Neural cell (in vitro differentiated cells): Measurements from ENCODE around the gene MRPS18A.

Experiments
- EP300 ChIP-seq: fragments of 450-650 bp; conservative IDR thresholded peaks from 2 replicates; pipeline ENCODE4 v1.6.1; 2014; ENCODE audit warnings: antibody characterized with exemption, mild to moderate bottlenecking, moderate library complexity; ENCODE audit not compliant: poor library complexity, severe bottlenecking
- EZH2 ChIP-seq: fragments of 200-600, 300-800 bp; shearing (Covaris generic), sonication (generic); IDR thresholded peaks from 2 replicates; pipeline ENCODE4 v1.6.1; 2014; ENCODE audit warnings: antibody characterized with exemption, low read length, borderline replicate concordance, mild to moderate bottlenecking; ENCODE audit not compliant: insufficient read depth, poor library complexity, severe bottlenecking
- POLR2AphosphoS5 ChIP-seq: IDR thresholded peaks from 2 replicates; pipeline ENCODE4 v1.6.1; 2012
- RAD21 ChIP-seq: fragments of 450-650 bp; conservative IDR thresholded peaks from 2 replicates; pipeline ENCODE4 v1.6.1; 2014; ENCODE audit warnings: antibody characterized with exemption, mild to moderate bottlenecking, moderate library complexity
- TAF1 ChIP-seq: IDR thresholded peaks from 2 replicates; pipeline ENCODE4 v1.6.1; 2012; ENCODE audit warnings: low read depth
- TF ChIP-seq, protein P1 (sequence below): fragments of 450-650 bp; IDR thresholded peaks from 2 replicates; pipeline ENCODE4 v1.5.1; 2014; ENCODE audit warnings: antibody characterized with exemption, mild to moderate bottlenecking, moderate library complexity; ENCODE audit not compliant: poor library complexity, severe bottlenecking
- TF ChIP-seq, protein P2 (sequence below): IDR thresholded peaks from 2 replicates; pipeline ENCODE4 v1.6.1; 2012; ENCODE audit warnings: borderline replicate concordance

DNA sequence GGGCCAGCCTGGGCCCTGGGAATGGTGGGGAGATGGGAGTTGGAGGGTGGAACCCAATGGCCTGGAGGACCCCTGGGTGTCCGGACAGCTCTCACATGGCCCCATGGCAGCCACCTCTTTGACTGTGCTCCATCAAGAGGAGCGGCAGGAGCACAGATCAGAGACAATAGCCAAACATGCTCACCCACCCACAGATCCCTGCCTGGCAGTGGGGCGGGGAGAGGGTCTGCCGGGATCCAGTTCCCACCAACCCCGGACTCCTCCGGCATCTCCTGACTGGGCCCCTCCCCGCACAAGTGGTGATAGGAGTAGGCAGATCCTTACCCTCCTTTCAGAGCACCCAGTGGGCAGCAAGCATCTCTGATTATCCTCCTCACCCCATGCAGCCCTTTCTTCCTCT, 31.9 kb upstream of the MRPS18A start:
- TF ChIP-seq RAD21 (no peak), TAF1 (no peak), POLR2AphosphoS5 (no peak), EZH2 (no peak), EP300 (no peak)
- TF ChIP-seq, protein P1, sequence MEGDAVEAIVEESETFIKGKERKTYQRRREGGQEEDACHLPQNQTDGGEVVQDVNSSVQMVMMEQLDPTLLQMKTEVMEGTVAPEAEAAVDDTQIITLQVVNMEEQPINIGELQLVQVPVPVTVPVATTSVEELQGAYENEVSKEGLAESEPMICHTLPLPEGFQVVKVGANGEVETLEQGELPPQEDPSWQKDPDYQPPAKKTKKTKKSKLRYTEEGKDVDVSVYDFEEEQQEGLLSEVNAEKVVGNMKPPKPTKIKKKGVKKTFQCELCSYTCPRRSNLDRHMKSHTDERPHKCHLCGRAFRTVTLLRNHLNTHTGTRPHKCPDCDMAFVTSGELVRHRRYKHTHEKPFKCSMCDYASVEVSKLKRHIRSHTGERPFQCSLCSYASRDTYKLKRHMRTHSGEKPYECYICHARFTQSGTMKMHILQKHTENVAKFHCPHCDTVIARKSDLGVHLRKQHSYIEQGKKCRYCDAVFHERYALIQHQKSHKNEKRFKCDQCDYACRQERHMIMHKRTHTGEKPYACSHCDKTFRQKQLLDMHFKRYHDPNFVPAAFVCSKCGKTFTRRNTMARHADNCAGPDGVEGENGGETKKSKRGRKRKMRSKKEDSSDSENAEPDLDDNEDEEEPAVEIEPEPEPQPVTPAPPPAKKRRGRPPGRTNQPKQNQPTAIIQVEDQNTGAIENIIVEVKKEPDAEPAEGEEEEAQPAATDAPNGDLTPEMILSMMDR, result no peak
- TF ChIP-seq, protein P2, sequence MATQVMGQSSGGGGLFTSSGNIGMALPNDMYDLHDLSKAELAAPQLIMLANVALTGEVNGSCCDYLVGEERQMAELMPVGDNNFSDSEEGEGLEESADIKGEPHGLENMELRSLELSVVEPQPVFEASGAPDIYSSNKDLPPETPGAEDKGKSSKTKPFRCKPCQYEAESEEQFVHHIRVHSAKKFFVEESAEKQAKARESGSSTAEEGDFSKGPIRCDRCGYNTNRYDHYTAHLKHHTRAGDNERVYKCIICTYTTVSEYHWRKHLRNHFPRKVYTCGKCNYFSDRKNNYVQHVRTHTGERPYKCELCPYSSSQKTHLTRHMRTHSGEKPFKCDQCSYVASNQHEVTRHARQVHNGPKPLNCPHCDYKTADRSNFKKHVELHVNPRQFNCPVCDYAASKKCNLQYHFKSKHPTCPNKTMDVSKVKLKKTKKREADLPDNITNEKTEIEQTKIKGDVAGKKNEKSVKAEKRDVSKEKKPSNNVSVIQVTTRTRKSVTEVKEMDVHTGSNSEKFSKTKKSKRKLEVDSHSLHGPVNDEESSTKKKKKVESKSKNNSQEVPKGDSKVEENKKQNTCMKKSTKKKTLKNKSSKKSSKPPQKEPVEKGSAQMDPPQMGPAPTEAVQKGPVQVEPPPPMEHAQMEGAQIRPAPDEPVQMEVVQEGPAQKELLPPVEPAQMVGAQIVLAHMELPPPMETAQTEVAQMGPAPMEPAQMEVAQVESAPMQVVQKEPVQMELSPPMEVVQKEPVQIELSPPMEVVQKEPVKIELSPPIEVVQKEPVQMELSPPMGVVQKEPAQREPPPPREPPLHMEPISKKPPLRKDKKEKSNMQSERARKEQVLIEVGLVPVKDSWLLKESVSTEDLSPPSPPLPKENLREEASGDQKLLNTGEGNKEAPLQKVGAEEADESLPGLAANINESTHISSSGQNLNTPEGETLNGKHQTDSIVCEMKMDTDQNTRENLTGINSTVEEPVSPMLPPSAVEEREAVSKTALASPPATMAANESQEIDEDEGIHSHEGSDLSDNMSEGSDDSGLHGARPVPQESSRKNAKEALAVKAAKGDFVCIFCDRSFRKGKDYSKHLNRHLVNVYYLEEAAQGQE, result no peak
